Measurements from ENCODE around the gene SLC25A21.

SLC25A21 gene

GRCh38 chr14:36827861-36828260 is 344.5 kb downstream of the SLC25A21 start:
- Histone ChIP-seq H3K4me3 (ENCODE audit: insufficient read depth, low read depth, low read length, poor library complexity, severe bottlenecking) (no peak overlapping the region), H3K27me3 (replicated peaks; ENCODE audit: control insufficient read depth, insufficient read depth, low read length, poor library complexity, severe bottlenecking) (no peaks in the 10 kb centered on the region), H3K36me3 (ENCODE audit: control insufficient read depth, insufficient read depth, low read length) (no peaks in the 10 kb centered on the region), H3K4me1 (ENCODE audit: control insufficient read depth, insufficient read depth, low read length, poor library complexity, severe bottlenecking) (no peaks in the 10 kb centered on the region), H3K9me3 (ENCODE audit: control insufficient read depth, low read length) (no peaks in the 10 kb centered on the region), H3K27ac (ENCODE audit: insufficient read depth, low read length, poor library complexity, severe bottlenecking) (no peak overlapping the region)
- DNase-seq, result no peak

- H3K4me1 ChIP-seq (ENCODE audit: control insufficient read depth, insufficient read depth, low read length, poor library complexity, severe bottlenecking), result no peaks in the 10 kb centered on the region
- no peaks in the 10 kb centered on the region for H3K9me3 ChIP-seq (ENCODE audit: control insufficient read depth, low read length)
- no peak overlapping the region for H3K4me3 ChIP-seq (ENCODE audit: insufficient read depth, low read depth, low read length, poor library complexity, severe bottlenecking)
- DNase-seq, result no peak
- no peak overlapping the region for H3K27ac ChIP-seq (ENCODE audit: insufficient read depth, low read length, poor library complexity, severe bottlenecking)
- no peaks in the 10 kb centered on the region for H3K36me3 ChIP-seq (ENCODE audit: control insufficient read depth, insufficient read depth, low read length)
- no peaks in the 10 kb centered on the region for H3K27me3 ChIP-seq (replicated peaks; ENCODE audit: control insufficient read depth, insufficient read depth, low read length, poor library complexity, severe bottlenecking)
These were observed 345.8 kb downstream of the SLC25A21 start for GRCh38 chr14:36826614-36827013.

- H3K4me1 ChIP-seq (ENCODE audit: control insufficient read depth, insufficient read depth, low read length, poor library complexity, severe bottlenecking), result no peaks in the 10 kb centered on the region
- H3K4me3 ChIP-seq (ENCODE audit: insufficient read depth, low read depth, low read length, poor library complexity, severe bottlenecking), result no peak overlapping the region
- no peaks in the 10 kb centered on the region for H3K36me3 ChIP-seq (ENCODE audit: control insufficient read depth, insufficient read depth, low read length)
- H3K9me3 ChIP-seq (ENCODE audit: control insufficient read depth, low read length), result no peaks in the 10 kb centered on the region
- no peaks in the 10 kb centered on the region for H3K27me3 ChIP-seq (replicated peaks; ENCODE audit: control insufficient read depth, insufficient read depth, low read length, poor library complexity, severe bottlenecking)
- DNase-seq, result no peak
- H3K27ac ChIP-seq (ENCODE audit: insufficient read depth, low read length, poor library complexity, severe bottlenecking), result no peak overlapping the region
These were observed 347.6 kb downstream of the SLC25A21 start for GRCh38 chr14:36824854-36825253.

- Histone ChIP-seq H3K9me3 (ENCODE audit: control insufficient read depth, low read length) (no peaks in the 10 kb centered on the region), H3K4me3 (ENCODE audit: insufficient read depth, low read depth, low read length, poor library complexity, severe bottlenecking) (no peak overlapping the region), H3K27ac (ENCODE audit: insufficient read depth, low read length, poor library complexity, severe bottlenecking) (no peak overlapping the region), H3K36me3 (ENCODE audit: control insufficient read depth, insufficient read depth, low read length) (no peaks in the 10 kb centered on the region), H3K27me3 (replicated peaks; ENCODE audit: control insufficient read depth, insufficient read depth, low read length, poor library complexity, severe bottlenecking) (no peaks in the 10 kb centered on the region), H3K4me1 (ENCODE audit: control insufficient read depth, insufficient read depth, low read length, poor library complexity, severe bottlenecking) (no peaks in the 10 kb centered on the region)
- no peak for DNase-seq
These were observed 348.8 kb downstream of the SLC25A21 start for GRCh38 chr14:36823651-36824050.

GRCh38 chr14:36822685-36823084 is 349.7 kb downstream of the SLC25A21 start:
- H3K4me1 ChIP-seq (ENCODE audit: control insufficient read depth, insufficient read depth, low read length, poor library complexity, severe bottlenecking), result no peaks in the 10 kb centered on the region
- H3K27me3 ChIP-seq (replicated peaks; ENCODE audit: control insufficient read depth, insufficient read depth, low read length, poor library complexity, severe bottlenecking), result no peaks in the 10 kb centered on the region
- DNase-seq, result no peak
- H3K4me3 ChIP-seq (ENCODE audit: insufficient read depth, low read depth, low read length, poor library complexity, severe bottlenecking), result no peak overlapping the region
- H3K9me3 ChIP-seq (ENCODE audit: control insufficient read depth, low read length), result no peaks in the 10 kb centered on the region
- no peak overlapping the region for H3K27ac ChIP-seq (ENCODE audit: insufficient read depth, low read length, poor library complexity, severe bottlenecking)
- H3K36me3 ChIP-seq (ENCODE audit: control insufficient read depth, insufficient read depth, low read length), result no peaks in the 10 kb centered on the region

- Histone ChIP-seq H3K36me3 (ENCODE audit: control insufficient read depth, insufficient read depth, low read length) (no peaks in the 10 kb centered on the region), H3K4me3 (ENCODE audit: insufficient read depth, low read depth, low read length, poor library complexity, severe bottlenecking) (no peak overlapping the region), H3K9me3 (ENCODE audit: control insufficient read depth, low read length) (no peaks in the 10 kb centered on the region), H3K27me3 (replicated peaks; ENCODE audit: control insufficient read depth, insufficient read depth, low read length, poor library complexity, severe bottlenecking) (no peaks in the 10 kb centered on the region), H3K4me1 (ENCODE audit: control insufficient read depth, insufficient read depth, low read length, poor library complexity, severe bottlenecking) (no peaks in the 10 kb centered on the region), H3K27ac (ENCODE audit: insufficient read depth, low read length, poor library complexity, severe bottlenecking) (no peak overlapping the region)
- DNase-seq, result no peak
These were observed 351.5 kb downstream of the SLC25A21 start for GRCh38 chr14:36820901-36821300.

- no peak for DNase-seq
- no peak overlapping the region for H3K27ac ChIP-seq (ENCODE audit: insufficient read depth, low read length, poor library complexity, severe bottlenecking)
- H3K27me3 ChIP-seq (replicated peaks; ENCODE audit: control insufficient read depth, insufficient read depth, low read length, poor library complexity, severe bottlenecking), result no peaks in the 10 kb centered on the region
- H3K4me1 ChIP-seq (ENCODE audit: control insufficient read depth, insufficient read depth, low read length, poor library complexity, severe bottlenecking), result no peaks in the 10 kb centered on the region
- H3K4me3 ChIP-seq (ENCODE audit: insufficient read depth, low read depth, low read length, poor library complexity, severe bottlenecking), result no peak overlapping the region
- no peaks in the 10 kb centered on the region for H3K36me3 ChIP-seq (ENCODE audit: control insufficient read depth, insufficient read depth, low read length)
- H3K9me3 ChIP-seq (ENCODE audit: control insufficient read depth, low read length), result no peaks in the 10 kb centered on the region
These were observed 352.2 kb downstream of the SLC25A21 start for GRCh38 chr14:36820111-36820709.

GRCh38 chr14:36818794-36819384 is 353.5 kb downstream of the SLC25A21 start:
- no peaks in the 10 kb centered on the region for H3K36me3 ChIP-seq (ENCODE audit: control insufficient read depth, insufficient read depth, low read length)
- no peak for DNase-seq
- no peaks in the 10 kb centered on the region for H3K9me3 ChIP-seq (ENCODE audit: control insufficient read depth, low read length)
- H3K27me3 ChIP-seq (replicated peaks; ENCODE audit: control insufficient read depth, insufficient read depth, low read length, poor library complexity, severe bottlenecking), result no peaks in the 10 kb centered on the region
- H3K27ac ChIP-seq (ENCODE audit: insufficient read depth, low read length, poor library complexity, severe bottlenecking), result no peak overlapping the region
- no peak overlapping the region for H3K4me3 ChIP-seq (ENCODE audit: insufficient read depth, low read depth, low read length, poor library complexity, severe bottlenecking)
- no peaks in the 10 kb centered on the region for H3K4me1 ChIP-seq (ENCODE audit: control insufficient read depth, insufficient read depth, low read length, poor library complexity, severe bottlenecking)

- H3K9me3 ChIP-seq (ENCODE audit: control insufficient read depth, low read length), result no peaks in the 10 kb centered on the region
- DNase-seq, result no peak
- no peaks in the 10 kb centered on the region for H3K4me1 ChIP-seq (ENCODE audit: control insufficient read depth, insufficient read depth, low read length, poor library complexity, severe bottlenecking)
- H3K27me3 ChIP-seq (replicated peaks; ENCODE audit: control insufficient read depth, insufficient read depth, low read length, poor library complexity, severe bottlenecking), result no peaks in the 10 kb centered on the region
- H3K4me3 ChIP-seq (ENCODE audit: insufficient read depth, low read depth, low read length, poor library complexity, severe bottlenecking), result no peak overlapping the region
- no peak overlapping the region for H3K27ac ChIP-seq (ENCODE audit: insufficient read depth, low read length, poor library complexity, severe bottlenecking)
- H3K36me3 ChIP-seq (ENCODE audit: control insufficient read depth, insufficient read depth, low read length), result no peaks in the 10 kb centered on the region
These were observed 354.2 kb downstream of the SLC25A21 start for GRCh38 chr14:36818246-36818645.

- H3K4me1 ChIP-seq (ENCODE audit: control insufficient read depth, insufficient read depth, low read length, poor library complexity, severe bottlenecking), result no peaks in the 10 kb centered on the region
- no peaks in the 10 kb centered on the region for H3K27me3 ChIP-seq (replicated peaks; ENCODE audit: control insufficient read depth, insufficient read depth, low read length, poor library complexity, severe bottlenecking)
- no peaks in the 10 kb centered on the region for H3K36me3 ChIP-seq (ENCODE audit: control insufficient read depth, insufficient read depth, low read length)
- no peak for DNase-seq
- H3K27ac ChIP-seq (ENCODE audit: insufficient read depth, low read length, poor library complexity, severe bottlenecking), result no peak overlapping the region
- H3K9me3 ChIP-seq (ENCODE audit: control insufficient read depth, low read length), result no peaks in the 10 kb centered on the region
- H3K4me3 ChIP-seq (ENCODE audit: insufficient read depth, low read depth, low read length, poor library complexity, severe bottlenecking), result no peak overlapping the region
These were observed 355.1 kb downstream of the SLC25A21 start for GRCh38 chr14:36817071-36817930.

All from effector memory CD4-positive, alpha-beta T cell (primary cell).